HL-60 (cell line): ENCODE data around the gene KIAA0319L.

ENCODE experiments used
- DNase-seq, 2 experiments: peaks; one replicate each; pipeline ENCODE4 v3.0.0-alpha.2; 2010 to 2020; ENCODE audit warnings: low read depth in 1 of 2, low spot score in 1 of 2
- H3K27ac ChIP-seq: fragments of 250-450 bp; sonication (Bioruptor Pico); replicated peaks from 2 replicates; pipeline ENCODE4 v1.5.1; 2020; ENCODE audit warnings: mild to moderate bottlenecking, moderate library complexity
- H3K27me3 ChIP-seq: fragments of 250-450 bp; sonication (Bioruptor Pico); 2 replicates; pipeline ENCODE4 v1.5.1; 2021; ENCODE audit warnings: mild to moderate bottlenecking, moderate library complexity; ENCODE audit not compliant: insufficient read depth, poor library complexity, severe bottlenecking
- H3K4me3 ChIP-seq: replicated peaks from 2 replicates; pipeline ENCODE4 v1.5.1; 2011; ENCODE audit warnings: mild to moderate bottlenecking, control low read depth, low read length; ENCODE audit not compliant: insufficient read depth
- GABPA ChIP-seq: IDR thresholded peaks from 2 replicates; pipeline ENCODE4 v1.6.1; 2012; ENCODE audit warnings: low read depth
- POLR2AphosphoS5 ChIP-seq: IDR thresholded peaks from 2 replicates; pipeline ENCODE4 v1.6.1; 2012; ENCODE audit warnings: low read depth
- SPI1 ChIP-seq: IDR thresholded peaks from 2 replicates; pipeline ENCODE4 v1.6.1; 2012; ENCODE audit warnings: low read depth, mild to moderate bottlenecking, borderline replicate concordance
- TF ChIP-seq, protein P1 (sequence below): IDR thresholded peaks from 2 replicates; pipeline ENCODE4 v1.6.1; 2012; ENCODE audit warnings: low read depth; ENCODE audit not compliant: insufficient replicate concordance
- TF ChIP-seq, protein P2 (sequence below): IDR thresholded peaks from one replicate; pipeline ENCODE4 v1.5.1; 2011; ENCODE audit warnings: low read length, control low read depth, inconsistent platforms; ENCODE audit not compliant: insufficient read depth

KIAA0319L gene

DNA sequence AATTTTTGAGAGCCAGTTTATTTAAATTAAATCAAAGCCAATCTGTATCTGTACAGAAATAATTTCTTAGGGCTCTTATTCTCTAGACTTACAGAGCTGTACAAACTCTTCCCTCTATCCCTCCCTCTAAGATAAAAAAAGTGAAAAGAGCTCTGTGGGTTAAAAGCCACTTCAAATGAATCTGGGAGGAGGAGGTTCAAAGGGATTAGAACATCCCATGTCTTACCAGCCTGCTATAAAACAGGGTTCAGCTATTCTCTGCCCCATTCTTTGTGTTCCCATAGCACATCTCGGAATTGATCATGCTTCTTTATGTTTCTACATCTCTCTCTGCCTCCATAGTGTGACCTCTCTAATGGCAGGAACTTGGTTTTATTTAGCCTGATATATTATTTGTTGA is 19.4 kb downstream of the KIAA0319L start:
- Histone ChIP-seq H3K4me3 (no peak overlapping the region), H3K27ac (no peak overlapping the region), H3K27me3 (no peaks in the 10 kb centered on the region)
- DNase-seq = no peak
- TF ChIP-seq POLR2AphosphoS5 = no peak
- TF ChIP-seq, protein P1, sequence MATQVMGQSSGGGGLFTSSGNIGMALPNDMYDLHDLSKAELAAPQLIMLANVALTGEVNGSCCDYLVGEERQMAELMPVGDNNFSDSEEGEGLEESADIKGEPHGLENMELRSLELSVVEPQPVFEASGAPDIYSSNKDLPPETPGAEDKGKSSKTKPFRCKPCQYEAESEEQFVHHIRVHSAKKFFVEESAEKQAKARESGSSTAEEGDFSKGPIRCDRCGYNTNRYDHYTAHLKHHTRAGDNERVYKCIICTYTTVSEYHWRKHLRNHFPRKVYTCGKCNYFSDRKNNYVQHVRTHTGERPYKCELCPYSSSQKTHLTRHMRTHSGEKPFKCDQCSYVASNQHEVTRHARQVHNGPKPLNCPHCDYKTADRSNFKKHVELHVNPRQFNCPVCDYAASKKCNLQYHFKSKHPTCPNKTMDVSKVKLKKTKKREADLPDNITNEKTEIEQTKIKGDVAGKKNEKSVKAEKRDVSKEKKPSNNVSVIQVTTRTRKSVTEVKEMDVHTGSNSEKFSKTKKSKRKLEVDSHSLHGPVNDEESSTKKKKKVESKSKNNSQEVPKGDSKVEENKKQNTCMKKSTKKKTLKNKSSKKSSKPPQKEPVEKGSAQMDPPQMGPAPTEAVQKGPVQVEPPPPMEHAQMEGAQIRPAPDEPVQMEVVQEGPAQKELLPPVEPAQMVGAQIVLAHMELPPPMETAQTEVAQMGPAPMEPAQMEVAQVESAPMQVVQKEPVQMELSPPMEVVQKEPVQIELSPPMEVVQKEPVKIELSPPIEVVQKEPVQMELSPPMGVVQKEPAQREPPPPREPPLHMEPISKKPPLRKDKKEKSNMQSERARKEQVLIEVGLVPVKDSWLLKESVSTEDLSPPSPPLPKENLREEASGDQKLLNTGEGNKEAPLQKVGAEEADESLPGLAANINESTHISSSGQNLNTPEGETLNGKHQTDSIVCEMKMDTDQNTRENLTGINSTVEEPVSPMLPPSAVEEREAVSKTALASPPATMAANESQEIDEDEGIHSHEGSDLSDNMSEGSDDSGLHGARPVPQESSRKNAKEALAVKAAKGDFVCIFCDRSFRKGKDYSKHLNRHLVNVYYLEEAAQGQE = no peak
- TF ChIP-seq, protein P2, sequence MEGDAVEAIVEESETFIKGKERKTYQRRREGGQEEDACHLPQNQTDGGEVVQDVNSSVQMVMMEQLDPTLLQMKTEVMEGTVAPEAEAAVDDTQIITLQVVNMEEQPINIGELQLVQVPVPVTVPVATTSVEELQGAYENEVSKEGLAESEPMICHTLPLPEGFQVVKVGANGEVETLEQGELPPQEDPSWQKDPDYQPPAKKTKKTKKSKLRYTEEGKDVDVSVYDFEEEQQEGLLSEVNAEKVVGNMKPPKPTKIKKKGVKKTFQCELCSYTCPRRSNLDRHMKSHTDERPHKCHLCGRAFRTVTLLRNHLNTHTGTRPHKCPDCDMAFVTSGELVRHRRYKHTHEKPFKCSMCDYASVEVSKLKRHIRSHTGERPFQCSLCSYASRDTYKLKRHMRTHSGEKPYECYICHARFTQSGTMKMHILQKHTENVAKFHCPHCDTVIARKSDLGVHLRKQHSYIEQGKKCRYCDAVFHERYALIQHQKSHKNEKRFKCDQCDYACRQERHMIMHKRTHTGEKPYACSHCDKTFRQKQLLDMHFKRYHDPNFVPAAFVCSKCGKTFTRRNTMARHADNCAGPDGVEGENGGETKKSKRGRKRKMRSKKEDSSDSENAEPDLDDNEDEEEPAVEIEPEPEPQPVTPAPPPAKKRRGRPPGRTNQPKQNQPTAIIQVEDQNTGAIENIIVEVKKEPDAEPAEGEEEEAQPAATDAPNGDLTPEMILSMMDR = no peak
- no peak for TF ChIP-seq SPI1
- TF ChIP-seq GABPA = no peak

DNA sequence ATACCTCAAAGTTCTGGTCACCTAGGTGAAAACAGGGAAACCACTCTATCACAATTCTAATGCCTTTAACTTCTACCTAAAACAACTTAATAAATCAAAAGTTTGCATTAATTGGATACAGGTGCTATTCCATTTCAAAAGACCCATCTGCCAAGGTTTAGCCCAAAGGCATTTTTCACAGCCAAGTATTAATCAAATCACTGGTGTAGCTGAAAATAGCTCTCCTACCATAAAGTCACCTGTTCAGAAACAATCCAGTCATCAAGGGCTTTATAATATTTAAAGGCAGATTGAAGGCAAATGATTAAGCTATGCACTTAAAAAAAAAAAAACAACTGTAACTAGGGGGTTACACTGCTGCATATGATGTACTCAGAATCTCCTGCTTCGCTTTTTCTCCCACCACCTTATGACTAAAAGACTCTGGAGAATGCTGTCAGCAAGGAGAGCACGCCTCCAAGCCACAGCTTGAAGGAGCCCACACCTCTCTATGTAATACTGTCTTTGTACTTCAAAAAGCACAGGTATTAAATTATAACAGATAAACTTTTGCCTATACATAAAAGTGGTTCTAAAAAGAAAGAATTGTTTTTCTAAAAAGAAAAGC is 20.5 kb downstream of the KIAA0319L start:
- Histone ChIP-seq H3K4me3 (no peak overlapping the region), H3K27ac (no peak overlapping the region), H3K27me3 (no peaks in the 10 kb centered on the region)
- DNase-seq = no peak
- TF ChIP-seq, protein P1 = no peak
- TF ChIP-seq GABPA (no peak), SPI1 (no peak), POLR2AphosphoS5 (no peak)
- TF ChIP-seq, protein P2 = no peak

DNA sequence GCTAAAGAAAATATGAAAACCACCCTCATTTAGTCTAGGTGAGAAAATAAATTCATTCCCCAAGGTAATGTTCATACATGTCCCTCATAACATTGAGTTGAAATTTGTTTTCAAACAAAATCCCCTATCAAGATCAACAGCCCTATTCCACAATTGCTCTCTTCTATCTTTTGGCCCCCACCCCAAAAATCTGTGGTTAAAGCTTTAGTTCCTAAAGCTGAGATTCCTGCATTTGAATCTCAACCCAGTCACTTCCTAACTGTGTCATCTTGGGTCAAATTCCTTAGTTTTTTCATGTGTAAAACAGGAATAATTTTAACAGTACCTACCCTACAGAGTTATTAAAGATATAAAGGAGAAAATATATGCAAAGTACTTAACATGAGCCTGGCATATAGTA is 22.0 kb downstream of the KIAA0319L start:
- DNase-seq = no peak
- Histone ChIP-seq H3K27ac (no peak overlapping the region), H3K27me3 (no peaks in the 10 kb centered on the region), H3K4me3 (no peak overlapping the region)
- TF ChIP-seq POLR2AphosphoS5 (no peak), GABPA (no peak), SPI1 (no peak)
- TF ChIP-seq, protein P1 = no peak
- TF ChIP-seq, protein P2 = no peak
